ENCODE data around the gene MYOZ3.
A peak's percentile ranks its signal among the peaks of the same experiment; 100 is the strongest.

Gene MYOZ3

GRCh38 chr5:150660108-150660831 is 781 bp upstream of the MYOZ3 start:
- DNase-seq, result no peak

GRCh38 chr5:150661821-150662596 is 958 bp downstream of the MYOZ3 start:
- DNase-seq, result no peak

- DNase-seq, result no peak
Measured at GRCh38 chr5:150662731-150663516, 1.9 kb downstream of the MYOZ3 start.

GRCh38 chr5:150663936-150664335 is 2.9 kb downstream of the MYOZ3 start:
- DNase-seq, result no peak

- DNase-seq, result no peak
Measured at GRCh38 chr5:150665044-150665443, 4.0 kb downstream of the MYOZ3 start.

GRCh38 chr5:150670275-150670947 is 9.4 kb downstream of the MYOZ3 start:
- DNase-seq, result no peak

- DNase-seq, result no peak
Measured at GRCh38 chr5:150670948-150671310, 9.9 kb downstream of the MYOZ3 start.

- peak; percentile 41 for DNase-seq
Measured at GRCh38 chr5:150671509-150672236, 10.6 kb downstream of the MYOZ3 start.

GRCh38 chr5:150672237-150672883 is 11.3 kb downstream of the MYOZ3 start:
- peak; percentile 47 for DNase-seq

GRCh38 chr5:150672884-150673275 is 11.8 kb downstream of the MYOZ3 start:
- no peak for DNase-seq

GRCh38 chr5:150674341-150674821 is 13.3 kb downstream of the MYOZ3 start:
- DNase-seq, result no peak

GRCh38 chr5:150675069-150675468 is 14.0 kb downstream of the MYOZ3 start:
- no peak for DNase-seq

- DNase-seq, result no peak
Measured at GRCh38 chr5:150676578-150676977, 15.5 kb downstream of the MYOZ3 start.

GRCh38 chr5:150689120-150689519 is 28.1 kb downstream of the MYOZ3 start:
- no peak for DNase-seq

- no peak for DNase-seq
Measured at GRCh38 chr5:150690760-150691159, 29.7 kb downstream of the MYOZ3 start.

GRCh38 chr5:150692276-150692675 is 31.2 kb downstream of the MYOZ3 start:
- DNase-seq, result no peak

GRCh38 chr5:150694612-150695011 is 33.6 kb downstream of the MYOZ3 start:
- no peak for DNase-seq

GRCh38 chr5:150700246-150700593 is 39.2 kb downstream of the MYOZ3 start:
- no peak for DNase-seq

GRCh38 chr5:150700594-150701377 is 39.7 kb downstream of the MYOZ3 start, which contains the start of gene RBM22:
RBM22 (minus strand) TSS chr5:150701062; CDS start chr5:150700985, 77 bp downstream.
- DNase-seq, result peak; percentile 94

- DNase-seq, result no peak
Measured at GRCh38 chr5:150703762-150704161, 42.7 kb downstream of the MYOZ3 start.

Data from stimulated activated CD8-positive, alpha-beta memory T cell treated with anti-CD3 and anti-CD28 coated beads, Interleukin-4, amount 100 ng/mL, for 48 hours (primary cell).